ENCODE results near the gene OR8G1. TPM values are rescaled to one million over a fixed set of nuclear protein-coding genes. Genes with fewer than 3 reads are reported as not detected.

OR8G1 gene
- total RNA-seq (2014; rRNA removed; shearing (Covaris generic)): not detected in 2 replicates

- no peaks in the 10 kb centered on the region for H3K36me3 ChIP-seq
- no peak for DNase-seq
- no peak within 1 kb of the TSS for H3K4me3 ChIP-seq
- H3K4me1 ChIP-seq: no peaks in the 10 kb centered on the region
- H3K27me3 ChIP-seq: no peaks in the 10 kb centered on the region
- no peak within 1 kb of the TSS for H3K27ac ChIP-seq
- no peaks in the 10 kb centered on the region for H3K9me3 ChIP-seq (replicated peaks)
Observed at GRCh38 chr11:124240621-124241397, at the start of gene OR8G1. Gene OR8G1, plus strand, starts transcription at chr11:124241095. Its CDS starts 8,581 bp downstream, at chr11:124249676.

DNA sequence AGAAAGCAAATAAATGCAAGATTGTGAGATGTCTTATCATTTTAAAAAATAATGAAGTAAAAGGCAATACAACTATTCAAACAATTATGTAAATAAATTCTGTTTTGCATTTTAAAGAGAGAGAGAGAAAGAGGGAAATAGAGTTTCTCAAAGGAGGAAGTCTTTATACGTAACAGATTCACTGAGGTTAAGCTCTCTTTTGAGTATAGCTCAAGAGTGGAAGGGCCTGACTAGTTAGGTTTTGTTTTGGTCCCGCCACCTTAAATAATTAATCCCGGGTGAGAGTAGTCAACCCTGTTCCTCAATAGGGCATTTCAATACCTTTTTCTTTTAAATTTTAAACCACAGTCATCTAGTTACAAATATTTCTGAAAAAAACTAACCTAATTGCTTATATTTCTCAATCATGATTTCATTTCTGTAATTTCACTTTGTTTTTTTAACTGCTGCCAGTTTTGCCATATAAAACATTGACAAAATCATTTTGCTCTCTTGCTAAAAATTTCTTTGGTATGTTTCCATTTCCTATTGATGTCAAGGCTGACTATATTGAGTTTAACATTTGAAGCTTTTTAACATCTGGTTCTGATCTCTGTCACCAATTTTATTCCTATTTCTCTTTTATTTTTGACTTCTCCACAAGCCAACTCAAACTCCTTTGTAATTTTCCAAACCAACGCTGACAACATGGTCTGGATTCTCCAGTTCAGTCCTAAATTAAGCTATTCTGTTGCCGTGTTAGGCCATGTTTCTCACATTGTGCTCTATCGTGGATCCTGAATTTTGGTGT lies 47.5 kb upstream of the OR8G1 start:
- DNase-seq: no peak
- Histone ChIP-seq H3K4me1 (0 out of 2 replicates have a peak, but pooled peaks cover 2% of the 10 kb centered on the region), H3K4me3 (no peak overlapping the region), H3K9me3 (replicated peaks) (no peaks in the 10 kb centered on the region), H3K36me3 (no peaks in the 10 kb centered on the region), H3K27ac (no peak overlapping the region), H3K27me3 (no peaks in the 10 kb centered on the region)

DNA sequence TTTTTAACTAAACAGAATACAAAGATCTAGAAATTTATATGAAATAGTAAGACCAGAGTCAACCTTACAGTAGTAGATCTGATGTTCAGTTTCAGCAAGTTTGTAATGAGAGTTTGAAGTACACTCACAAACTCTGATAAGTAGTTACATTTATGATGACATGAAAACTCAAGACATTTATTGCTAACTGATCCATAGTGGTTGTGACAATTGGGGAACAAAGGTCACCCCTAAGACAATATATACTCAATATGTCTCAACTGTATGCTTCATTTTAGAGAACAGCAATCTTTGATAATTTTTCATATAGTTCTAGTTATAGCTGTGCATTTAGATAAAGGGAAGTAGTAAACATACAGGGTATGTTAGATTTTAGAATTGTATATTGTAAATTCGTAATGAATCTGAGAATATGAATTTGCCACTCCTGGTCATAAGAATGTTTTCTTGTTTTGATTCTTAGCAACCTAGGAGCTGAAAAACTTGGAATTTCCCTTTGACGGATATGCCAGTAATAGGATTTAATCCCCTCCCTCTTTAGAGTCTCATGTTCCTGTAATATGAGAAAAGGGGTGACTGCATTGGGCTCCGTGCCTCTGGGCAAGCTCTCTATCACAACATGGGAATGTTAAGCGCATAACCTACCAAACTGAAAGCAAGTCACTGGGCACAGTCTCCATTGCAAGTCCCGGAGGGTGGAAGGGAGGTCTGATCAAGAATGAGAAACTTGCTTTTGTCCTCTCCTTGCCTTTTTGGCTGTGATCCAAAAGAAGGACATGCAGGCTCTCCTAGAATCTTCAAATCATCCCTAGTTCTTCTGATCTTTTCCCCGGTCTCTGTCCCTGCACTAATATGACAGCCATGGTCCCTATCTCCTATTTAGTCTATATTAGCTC lies 46.4 kb upstream of the OR8G1 start:
- Histone ChIP-seq H3K27ac (peak overlapping the region; percentile 18; the same call in 1 of the 2 replicates), H3K4me3 (peak overlapping the region; percentile 45), H3K27me3 (no peaks in the 10 kb centered on the region), H3K36me3 (no peaks in the 10 kb centered on the region), H3K9me3 (replicated peaks) (no peaks in the 10 kb centered on the region), H3K4me1 (0 out of 2 replicates have a peak, but pooled peaks cover 2% of the 10 kb centered on the region)
- peak; percentile 42 to 68 for DNase-seq

- peak overlapping the region; percentile 18; the same call in 1 of the 2 replicates for H3K27ac ChIP-seq
- H3K27me3 ChIP-seq: no peaks in the 10 kb centered on the region
- H3K4me3 ChIP-seq: peak overlapping the region; percentile 45
- DNase-seq: peak; percentile 67 to 90
- H3K9me3 ChIP-seq (replicated peaks): no peaks in the 10 kb centered on the region
- H3K36me3 ChIP-seq: no peaks in the 10 kb centered on the region
- H3K4me1 ChIP-seq: 0 out of 2 replicates have a peak, but pooled peaks cover 2% of the 10 kb centered on the region
Observed at GRCh38 chr11:124195189-124195734, 45.6 kb upstream of the OR8G1 start.

DNA sequence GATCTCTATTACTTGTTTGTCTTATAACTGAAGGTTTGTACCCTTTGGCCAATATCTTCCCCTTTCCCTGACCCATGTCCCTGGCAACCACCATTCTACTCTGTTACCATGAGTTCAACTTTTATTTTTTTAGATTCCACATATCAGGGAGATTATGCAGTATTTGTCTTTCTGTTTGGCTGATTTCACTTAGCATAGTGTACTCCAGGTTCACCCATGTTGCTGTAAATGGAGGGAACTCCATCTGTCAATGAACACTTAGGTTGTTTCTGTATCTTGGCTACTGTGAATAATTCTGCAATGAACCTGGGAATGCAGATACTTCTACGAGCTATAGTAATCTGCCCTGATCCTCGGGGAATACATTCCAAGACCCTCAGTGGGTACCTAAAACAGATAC lies 42.9 kb upstream of the OR8G1 start:
- Histone ChIP-seq H3K27me3 (no peaks in the 10 kb centered on the region), H3K4me1 (0 out of 2 replicates have a peak, but pooled peaks cover 2% of the 10 kb centered on the region), H3K36me3 (no peaks in the 10 kb centered on the region), H3K27ac (no peak overlapping the region), H3K4me3 (no peak overlapping the region), H3K9me3 (replicated peaks) (no peaks in the 10 kb centered on the region)
- no peak for DNase-seq

GRCh38 chr11:124198897-124199296 lies 42.0 kb upstream of the OR8G1 start:
- Histone ChIP-seq H3K4me1 (0 out of 2 replicates have a peak, but pooled peaks cover 2% of the 10 kb centered on the region), H3K27ac (no peak overlapping the region), H3K36me3 (no peaks in the 10 kb centered on the region), H3K9me3 (replicated peaks) (no peaks in the 10 kb centered on the region), H3K4me3 (no peak overlapping the region), H3K27me3 (no peaks in the 10 kb centered on the region)
- no peak for DNase-seq

DNA sequence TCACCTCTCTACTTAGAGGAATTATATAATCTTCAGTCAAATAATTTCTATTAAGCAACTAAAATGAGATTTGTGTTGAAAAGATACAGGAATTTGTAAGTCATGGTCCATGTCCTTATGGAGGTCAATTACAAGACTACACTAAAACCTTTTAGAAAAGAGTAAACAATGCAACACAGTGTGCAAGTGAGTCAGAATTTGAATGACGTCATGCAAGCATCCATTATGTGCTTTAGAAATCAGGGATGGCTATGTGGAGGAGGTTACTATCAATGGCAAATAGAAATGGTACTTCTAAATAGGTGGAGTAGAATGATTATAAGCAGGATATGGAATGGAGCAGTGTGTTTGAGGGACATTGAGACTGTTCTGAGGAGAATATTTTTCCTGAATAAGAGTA lies 41.2 kb upstream of the OR8G1 start:
- no peaks in the 10 kb centered on the region for H3K4me1 ChIP-seq
- H3K36me3 ChIP-seq: no peaks in the 10 kb centered on the region
- H3K27me3 ChIP-seq: no peaks in the 10 kb centered on the region
- H3K9me3 ChIP-seq (replicated peaks): no peaks in the 10 kb centered on the region
- DNase-seq: no peak
- H3K27ac ChIP-seq: no peak overlapping the region
- no peak overlapping the region for H3K4me3 ChIP-seq

GRCh38 chr11:124200671-124201070 lies 40.2 kb upstream of the OR8G1 start:
- Histone ChIP-seq H3K4me1 (no peaks in the 10 kb centered on the region), H3K4me3 (no peak overlapping the region), H3K36me3 (no peaks in the 10 kb centered on the region), H3K27ac (no peak overlapping the region), H3K27me3 (no peaks in the 10 kb centered on the region), H3K9me3 (replicated peaks) (no peaks in the 10 kb centered on the region)
- DNase-seq: no peak

DNA sequence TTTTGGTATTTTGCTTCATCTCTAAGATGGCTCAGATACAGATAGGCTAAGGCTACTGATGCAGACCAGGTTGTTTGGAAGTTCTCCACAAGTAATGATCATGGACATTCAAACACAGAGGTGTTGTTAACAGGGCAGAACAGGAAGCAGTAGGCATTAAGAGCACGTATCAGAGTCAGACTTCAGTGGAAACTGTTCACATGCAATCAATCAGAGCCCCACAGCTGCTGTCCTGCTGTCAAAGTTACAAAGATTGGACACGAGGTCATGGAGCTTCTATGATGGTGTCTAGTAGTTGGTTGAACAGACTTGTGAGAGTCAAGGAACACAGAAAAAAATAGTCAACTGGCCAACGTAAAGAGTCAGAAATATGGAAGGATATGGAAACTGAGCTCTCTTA lies 37.9 kb upstream of the OR8G1 start:
- no peaks in the 10 kb centered on the region for H3K36me3 ChIP-seq
- H3K4me3 ChIP-seq: no peak overlapping the region
- DNase-seq: peak in 1 of 2 experiments; percentile 17
- H3K27me3 ChIP-seq: no peaks in the 10 kb centered on the region
- no peak overlapping the region for H3K27ac ChIP-seq
- H3K9me3 ChIP-seq (replicated peaks): no peaks in the 10 kb centered on the region
- no peaks in the 10 kb centered on the region for H3K4me1 ChIP-seq

- Histone ChIP-seq H3K4me1 (no peaks in the 10 kb centered on the region), H3K27ac (no peak overlapping the region), H3K4me3 (no peak overlapping the region), H3K27me3 (no peaks in the 10 kb centered on the region), H3K9me3 (replicated peaks) (no peaks in the 10 kb centered on the region), H3K36me3 (no peaks in the 10 kb centered on the region)
- DNase-seq: no peak
Observed at GRCh38 chr11:124204008-124204407, 36.9 kb upstream of the OR8G1 start.

- H3K27ac ChIP-seq: no peak overlapping the region
- no peaks in the 10 kb centered on the region for H3K36me3 ChIP-seq
- H3K4me3 ChIP-seq: no peak overlapping the region
- H3K9me3 ChIP-seq (replicated peaks): no peaks in the 10 kb centered on the region
- no peak for DNase-seq
- no peaks in the 10 kb centered on the region for H3K4me1 ChIP-seq
- H3K27me3 ChIP-seq: no peaks in the 10 kb centered on the region
Observed at GRCh38 chr11:124207102-124207792, 33.6 kb upstream of the OR8G1 start.

- no peak for DNase-seq
- Histone ChIP-seq H3K27me3 (no peaks in the 10 kb centered on the region), H3K36me3 (no peaks in the 10 kb centered on the region)
Observed at GRCh38 chr11:124209824-124210357, 31.0 kb upstream of the OR8G1 start.

DNA sequence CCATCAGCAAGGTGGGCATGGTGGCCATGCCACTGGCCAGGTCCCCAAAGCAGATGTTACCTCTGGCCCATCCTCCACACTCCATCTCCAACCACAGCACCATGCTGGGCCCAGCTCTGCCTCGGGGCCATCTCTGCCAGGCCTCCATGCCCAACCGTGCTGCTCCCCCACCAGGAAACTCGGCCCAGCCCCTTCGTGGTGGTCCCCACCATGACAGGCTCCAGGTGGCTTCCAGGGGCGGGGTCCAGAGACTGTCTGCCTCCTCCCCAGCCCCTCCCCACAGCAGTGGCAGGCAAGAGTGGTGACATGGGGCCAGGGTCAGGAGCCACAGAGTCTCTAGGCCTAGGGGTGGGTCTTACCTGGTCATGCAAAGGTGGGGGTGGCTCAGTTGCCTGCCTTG lies 30.5 kb upstream of the OR8G1 start:
- H3K27ac ChIP-seq: no peak overlapping the region
- no peak overlapping the region for H3K4me3 ChIP-seq
- no peaks in the 10 kb centered on the region for H3K4me1 ChIP-seq
- no peaks in the 10 kb centered on the region for H3K9me3 ChIP-seq (replicated peaks)
- no peaks in the 10 kb centered on the region for H3K27me3 ChIP-seq
- DNase-seq: no peak
- H3K36me3 ChIP-seq: no peaks in the 10 kb centered on the region

More at GRCh38 chr11:124209824-124210357, 31.0 kb upstream of the OR8G1 start:
- Histone ChIP-seq H3K9me3 (replicated peaks) (no peaks in the 10 kb centered on the region), H3K27ac (no peak overlapping the region), H3K4me3 (no peak overlapping the region), H3K4me1 (no peaks in the 10 kb centered on the region)
